Smooth muscle cell (in vitro differentiated cells): ENCODE data around the gene EPM2AIP1. TPM values are rescaled to one million over a fixed set of nuclear protein-coding genes. Genes with fewer than 3 reads are reported as not detected.

ENCODE experiments used
- DNase-seq: peaks from one replicate; lab custom pipeline; 2025; ENCODE audit not compliant: unreplicated experiment; lab: John Stamatoyannopoulos, UW
- H2AFZ ChIP-seq: fragments of 200-600 bp; sonication (generic); 2 replicates; pipeline ENCODE4 v1.6.0; 2016; ENCODE audit warnings: antibody characterized with exemption, low read depth, mild to moderate bottlenecking
- H3F3A ChIP-seq: fragments of 200-600 bp; sonication (generic); 2 replicates; pipeline ENCODE4 v1.6.0; 2017; ENCODE audit warnings: antibody characterized with exemption, low read depth
- H3K27ac ChIP-seq: fragments of 200-600 bp; sonication (generic); 2 replicates; pipeline ENCODE4 v1.5.1; 2016; ENCODE audit warnings: low read depth, mild to moderate bottlenecking
- H3K27me3 ChIP-seq: fragments of 200-600 bp; sonication (generic); 2 replicates; pipeline ENCODE4 v1.6.1; 2016; ENCODE audit warnings: low read depth, mild to moderate bottlenecking
- H3K36me3 ChIP-seq: fragments of 200-600 bp; sonication (generic); 2 replicates; pipeline ENCODE4 v1.5.1; 2016; ENCODE audit warnings: low read depth
- H3K4me1 ChIP-seq: fragments of 200-600 bp; sonication (generic); 2 replicates; pipeline ENCODE4 v1.5.1; 2016; ENCODE audit warnings: low read depth
- H3K4me2 ChIP-seq: fragments of 200-600 bp; sonication (generic); 2 replicates; pipeline ENCODE4 v1.6.0; 2016; ENCODE audit warnings: mild to moderate bottlenecking
- H3K4me3 ChIP-seq: fragments of 200-600 bp; sonication (generic); 2 replicates; pipeline ENCODE4 v1.5.1; 2016; ENCODE audit warnings: mild to moderate bottlenecking
- H3K79me2 ChIP-seq: fragments of 200-600 bp; sonication (generic); 2 replicates; pipeline ENCODE4 v1.6.0; 2016; ENCODE audit warnings: low read depth, mild to moderate bottlenecking
- H3K9ac ChIP-seq: fragments of 200-600 bp; sonication (generic); 2 replicates; pipeline ENCODE4 v1.6.0; 2016; ENCODE audit warnings: low read depth
- H3K9me3 ChIP-seq: fragments of 200-600 bp; sonication (generic); replicated peaks from 2 replicates; pipeline ENCODE4 v1.5.1; 2016; ENCODE audit warnings: low read depth
- H4K20me1 ChIP-seq: fragments of 200-600 bp; sonication (generic); 2 replicates; pipeline ENCODE4 v1.6.0; 2016; ENCODE audit warnings: low read depth
- WGBS: methylation state at CpG from one replicate; pipeline ENCODE4 v1.1.7; 2016; ENCODE audit warnings: low lambda C conversion rate; 5-methylcytosine and 5-hydroxymethylcytosine counted together
- polyA plus RNA-seq: library from polyadenylated mRNA; unstranded; fragments of >200 nt; fragmentation: Nextera tagmentation; extraction: Ambion mirVana; gene quantifications from 2 replicates; pipeline ENCODE4 v1.2.1, GENCODE V29; 2016
- total RNA-seq: library from RNA; depleted of rRNA; stranded (reverse); fragments of >200 nt; gene quantifications from 2 replicates; pipeline ENCODE4 v1.2.3, GENCODE V29; 2014
- TF ChIP-seq, protein P1 (sequence below): fragments of 200-600 bp; sonication (generic); IDR thresholded peaks from 2 replicates; pipeline ENCODE4 v1.5.1; 2017; ENCODE audit warnings: borderline replicate concordance, mild to moderate bottlenecking, antibody characterized with exemption; ENCODE audit not compliant: insufficient read depth, poor library complexity, severe bottlenecking

EPM2AIP1 gene
- total and polyA plus RNA-seq, 2 experiments from 2014 or later = 6.5 to 18.6 TPM

GRCh38 chr3:36991147-36991546 lies 1.8 kb downstream of the EPM2AIP1 start:
- Histone ChIP-seq H3K4me2 (peak overlapping the region; percentile 89), H3K27me3 (no peaks in the 10 kb centered on the region), H3K9ac (peak overlapping the region; percentile 97), H3K4me3 (peak overlapping the region; percentile 62), H3K79me2 (peaks cover 55% of the 10 kb centered on the region), H4K20me1 (peaks cover 57% of the 10 kb centered on the region), H3K36me3 (peaks cover under 1% of the 10 kb centered on the region), H3K4me1 (peaks cover 34% of the 10 kb centered on the region), H3F3A (peaks cover 4% of the 10 kb centered on the region), H3K27ac (peak overlapping the region; percentile 98), H3K9me3 (no peaks in the 10 kb centered on the region), H2AFZ (no peak overlapping the region)
- WGBS = 77% methylated on average over 3 of the region's 3 CpGs
- DNase-seq = no peak
- TF ChIP-seq, protein P1, sequence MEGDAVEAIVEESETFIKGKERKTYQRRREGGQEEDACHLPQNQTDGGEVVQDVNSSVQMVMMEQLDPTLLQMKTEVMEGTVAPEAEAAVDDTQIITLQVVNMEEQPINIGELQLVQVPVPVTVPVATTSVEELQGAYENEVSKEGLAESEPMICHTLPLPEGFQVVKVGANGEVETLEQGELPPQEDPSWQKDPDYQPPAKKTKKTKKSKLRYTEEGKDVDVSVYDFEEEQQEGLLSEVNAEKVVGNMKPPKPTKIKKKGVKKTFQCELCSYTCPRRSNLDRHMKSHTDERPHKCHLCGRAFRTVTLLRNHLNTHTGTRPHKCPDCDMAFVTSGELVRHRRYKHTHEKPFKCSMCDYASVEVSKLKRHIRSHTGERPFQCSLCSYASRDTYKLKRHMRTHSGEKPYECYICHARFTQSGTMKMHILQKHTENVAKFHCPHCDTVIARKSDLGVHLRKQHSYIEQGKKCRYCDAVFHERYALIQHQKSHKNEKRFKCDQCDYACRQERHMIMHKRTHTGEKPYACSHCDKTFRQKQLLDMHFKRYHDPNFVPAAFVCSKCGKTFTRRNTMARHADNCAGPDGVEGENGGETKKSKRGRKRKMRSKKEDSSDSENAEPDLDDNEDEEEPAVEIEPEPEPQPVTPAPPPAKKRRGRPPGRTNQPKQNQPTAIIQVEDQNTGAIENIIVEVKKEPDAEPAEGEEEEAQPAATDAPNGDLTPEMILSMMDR = no peak

DNA sequence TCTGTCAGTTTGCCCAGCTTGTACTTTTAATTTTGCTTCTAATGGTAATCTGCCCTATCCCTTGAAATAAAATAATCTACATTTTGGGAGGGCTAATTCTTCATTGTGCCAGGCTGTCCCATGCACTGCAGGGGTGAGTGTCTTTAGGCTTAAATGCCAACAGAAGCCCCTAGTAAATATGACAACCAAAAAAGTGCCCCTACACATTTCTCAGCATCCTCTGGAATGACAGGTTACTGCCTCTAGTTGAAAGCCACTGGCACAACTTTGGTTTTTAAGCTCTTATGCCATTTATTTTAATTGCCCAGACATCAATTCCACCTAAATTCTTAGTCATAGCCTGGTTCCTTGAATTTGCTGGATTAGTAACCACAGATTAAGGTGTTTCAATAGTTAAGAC lies 3.4 kb downstream of the EPM2AIP1 start:
- DNase-seq = no peak
- Histone ChIP-seq H3K27ac (peak overlapping the region; percentile 6), H3K9ac (no peak overlapping the region), H3K36me3 (peaks cover 8% of the 10 kb centered on the region), H3K4me2 (peak overlapping the region; percentile 89), H3K4me3 (peak overlapping the region; percentile 62), H4K20me1 (peaks cover 57% of the 10 kb centered on the region), H3K27me3 (no peaks in the 10 kb centered on the region), H3F3A (peaks cover 4% of the 10 kb centered on the region), H3K79me2 (peaks cover 48% of the 10 kb centered on the region), H3K4me1 (peaks cover 34% of the 10 kb centered on the region), H2AFZ (no peak overlapping the region), H3K9me3 (no peaks in the 10 kb centered on the region)
- TF ChIP-seq, protein P1 = no peak

- H3K4me3 ChIP-seq = peak overlapping the region; percentile 62
- no peak for DNase-seq
- no peaks in the 10 kb centered on the region for H3K27me3 ChIP-seq
- peaks cover 48% of the 10 kb centered on the region for H3K79me2 ChIP-seq
- H3K36me3 ChIP-seq = peaks cover 8% of the 10 kb centered on the region
- 94% methylated on average over 3 of the region's 3 CpGs for WGBS
- TF ChIP-seq, protein P1 = no peak
- H2AFZ ChIP-seq = no peak overlapping the region
- H3K9ac ChIP-seq = no peak overlapping the region
- H3K4me2 ChIP-seq = peak overlapping the region; percentile 89
- peak overlapping the region; percentile 6 for H3K27ac ChIP-seq
- H3F3A ChIP-seq = peaks cover 4% of the 10 kb centered on the region
- H3K4me1 ChIP-seq = peaks cover 28% of the 10 kb centered on the region
- no peaks in the 10 kb centered on the region for H3K9me3 ChIP-seq
- H4K20me1 ChIP-seq = peaks cover 57% of the 10 kb centered on the region
These were observed 3.9 kb downstream of the EPM2AIP1 start for GRCh38 chr3:36989005-36989404.

- H3K4me1 ChIP-seq = peaks cover 27% of the 10 kb centered on the region
- peaks cover 57% of the 10 kb centered on the region for H4K20me1 ChIP-seq
- peaks cover 4% of the 10 kb centered on the region for H3F3A ChIP-seq
- H3K9ac ChIP-seq = no peak overlapping the region
- 85% methylated on average over 2 of the region's 2 CpGs for WGBS
- TF ChIP-seq, protein P1 = no peak
- no peaks in the 10 kb centered on the region for H3K27me3 ChIP-seq
- no peak overlapping the region for H3K27ac ChIP-seq
- no peak overlapping the region for H2AFZ ChIP-seq
- peaks cover 8% of the 10 kb centered on the region for H3K36me3 ChIP-seq
- no peaks in the 10 kb centered on the region for H3K9me3 ChIP-seq
- H3K79me2 ChIP-seq = peaks cover 48% of the 10 kb centered on the region
- no peak overlapping the region for H3K4me3 ChIP-seq
- H3K4me2 ChIP-seq = peak overlapping the region; percentile 89
- no peak for DNase-seq
These were observed 4.6 kb downstream of the EPM2AIP1 start for GRCh38 chr3:36988356-36988755.
